HG02943 (cell line): Measurements from ENCODE around the gene PRICKLE3.
"Not testable (repeated sequence)": the region's sequence is repeated elsewhere in the genome, so short reads cannot be mapped to it uniquely, and the experiment has no call there.

ENCODE experiments used
- ATAC-seq: cut with Tn5 transposase; IDR thresholded peaks from one replicate; pipeline ENCODE4 v1.9.1; 2021; ENCODE audit warnings: mild to moderate bottlenecking, low read depth, moderate library complexity; ENCODE audit not compliant: unreplicated experiment

PRICKLE3 gene

GRCh38 chrX:49163555-49164419 is 22.4 kb downstream of the PRICKLE3 start:
- ATAC-seq, result peak; percentile 35

GRCh38 chrX:49162620-49163019 is 23.6 kb downstream of the PRICKLE3 start, which contains the start of gene MAGIX:
Gene MAGIX, plus strand, starts transcription at chrX:49162758. Its CDS starts 132 bp downstream, at chrX:49162890.
- ATAC-seq, result no peak

- no peak for ATAC-seq
These were observed 24.5 kb downstream of the PRICKLE3 start for GRCh38 chrX:49161632-49162031.

- no peak for ATAC-seq
These were observed 25.3 kb downstream of the PRICKLE3 start for GRCh38 chrX:49160908-49161307.

GRCh38 chrX:49157194-49157593 is 29.0 kb downstream of the PRICKLE3 start:
- ATAC-seq, result no peak

- ATAC-seq, result peak; percentile 84
These were observed 30.0 kb downstream of the PRICKLE3 start for GRCh38 chrX:49155900-49156837.

GRCh38 chrX:49155243-49155899 is 30.8 kb downstream of the PRICKLE3 start:
- ATAC-seq, result no peak

GRCh38 chrX:49153467-49153866 is 32.7 kb downstream of the PRICKLE3 start:
- ATAC-seq, result no peak

- ATAC-seq, result not testable (repeated sequence)
These were observed 36.9 kb downstream of the PRICKLE3 start for GRCh38 chrX:49149291-49149690.

GRCh38 chrX:49148390-49149100 is 37.6 kb downstream of the PRICKLE3 start:
- not testable (repeated sequence) for ATAC-seq

GRCh38 chrX:49147936-49148335 is 38.2 kb downstream of the PRICKLE3 start:
- ATAC-seq, result no peak

- ATAC-seq, result no peak
These were observed 38.9 kb downstream of the PRICKLE3 start for GRCh38 chrX:49147282-49147681.

- not testable (repeated sequence) for ATAC-seq
These were observed 43.0 kb downstream of the PRICKLE3 start for GRCh38 chrX:49143154-49143553.

- ATAC-seq, result not testable (repeated sequence)
These were observed 43.9 kb downstream of the PRICKLE3 start for GRCh38 chrX:49142264-49142663.

GRCh38 chrX:49139713-49140112 is 46.5 kb downstream of the PRICKLE3 start:
- ATAC-seq, result no peak

- ATAC-seq, result no peak
These were observed 48.7 kb downstream of the PRICKLE3 start for GRCh38 chrX:49137492-49137891.

GRCh38 chrX:49133759-49134158 is 52.4 kb downstream of the PRICKLE3 start:
- no peak for ATAC-seq

- ATAC-seq, result not testable (repeated sequence)
These were observed 53.9 kb downstream of the PRICKLE3 start for GRCh38 chrX:49132275-49132674.

- no peak for ATAC-seq
These were observed 56.7 kb downstream of the PRICKLE3 start for GRCh38 chrX:49129427-49129826.

- not testable (repeated sequence) for ATAC-seq
These were observed 58.4 kb downstream of the PRICKLE3 start for GRCh38 chrX:49127742-49128258.
